ENCODE measurements around the gene SPOCK2.

SPOCK2 gene

DNA sequence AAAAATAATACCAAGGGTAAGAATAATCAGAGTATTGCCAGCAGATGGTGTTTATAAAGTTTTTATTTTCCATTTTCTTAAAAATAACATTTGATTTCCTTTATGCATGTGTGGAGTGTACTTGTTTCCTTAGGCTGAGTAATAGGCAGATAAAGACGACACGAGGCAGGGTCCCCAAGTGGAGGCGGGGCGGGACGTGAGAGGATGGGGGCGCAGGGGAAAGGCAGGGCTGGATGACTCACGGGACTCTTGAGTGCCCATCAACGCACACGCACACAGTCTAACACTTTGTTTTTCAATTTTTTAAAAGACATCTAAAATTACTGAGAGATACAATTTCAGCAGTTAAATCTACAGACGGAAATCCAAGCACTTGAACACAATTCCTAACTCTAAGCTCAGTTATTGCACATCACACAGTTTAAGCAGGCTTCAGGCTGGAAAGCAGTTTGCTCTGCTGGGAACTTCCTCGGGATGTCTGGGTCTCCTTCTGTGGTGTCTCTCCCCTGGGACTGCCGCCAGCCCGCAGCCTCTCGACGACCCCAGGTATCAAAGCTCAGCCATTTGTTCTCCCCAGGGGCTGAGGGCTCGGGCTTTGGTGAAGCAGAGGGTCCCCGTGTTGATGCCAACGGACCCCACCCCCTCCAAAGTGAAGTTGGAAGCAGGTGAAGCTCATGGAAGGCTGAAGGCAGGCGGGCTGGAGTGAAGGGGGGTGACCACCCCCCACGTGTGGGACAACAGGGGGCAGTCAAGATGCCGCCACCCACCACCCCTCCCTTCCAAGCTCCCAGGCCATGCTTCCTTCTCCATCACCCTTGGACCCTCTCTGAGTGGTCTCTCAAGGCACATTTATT is 29.1 kb downstream of the SPOCK2 start:
- in situ Hi-C loops (cut with MboI; ENCODE audit: low sequenced_read_pairs): no loop called here

DNA sequence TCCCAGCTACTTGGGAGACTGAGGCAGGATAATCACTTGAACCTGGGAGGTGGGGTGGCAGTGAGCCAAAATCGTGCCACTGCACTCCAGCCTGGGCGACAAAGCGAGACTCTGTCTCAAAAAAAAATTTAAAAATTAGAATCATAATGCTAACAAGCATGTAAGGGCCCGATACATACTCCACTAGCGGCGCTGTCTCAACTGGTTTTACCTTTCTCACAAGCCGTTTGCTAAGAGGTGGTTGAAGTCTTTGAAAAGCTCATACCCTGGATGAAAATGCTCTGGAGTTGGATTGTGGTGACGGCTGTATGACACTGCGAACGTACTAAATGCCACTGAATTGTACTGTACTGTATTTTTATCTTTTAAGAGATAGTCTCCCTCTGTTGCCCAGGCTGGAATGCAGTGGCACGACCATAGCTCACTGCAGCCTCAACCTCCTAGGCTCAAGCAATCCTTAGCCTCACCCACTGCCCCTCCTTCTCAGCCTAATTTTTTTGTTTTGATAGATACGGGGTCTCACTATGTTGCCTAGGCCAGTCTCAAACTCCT is 29.9 kb downstream of the SPOCK2 start:
- in situ Hi-C loops (cut with MboI; ENCODE audit: low sequenced_read_pairs): no loop called here

- in situ Hi-C loops (cut with MboI; ENCODE audit: low sequenced_read_pairs): no loop called here
These were observed 31.2 kb downstream of the SPOCK2 start for GRCh38 chr10:72056932-72057751.

GRCh38 chr10:72056113-72056512 is 32.2 kb downstream of the SPOCK2 start:
- in situ Hi-C loops (cut with MboI; ENCODE audit: low sequenced_read_pairs): no loop called here

GRCh38 chr10:72053690-72054089 is 34.7 kb downstream of the SPOCK2 start:
- in situ Hi-C loops (cut with MboI; ENCODE audit: low sequenced_read_pairs): no loop called here

GRCh38 chr10:72050873-72051272 is 37.5 kb downstream of the SPOCK2 start:
- in situ Hi-C loops (cut with MboI; ENCODE audit: low sequenced_read_pairs): no loop called here

DNA sequence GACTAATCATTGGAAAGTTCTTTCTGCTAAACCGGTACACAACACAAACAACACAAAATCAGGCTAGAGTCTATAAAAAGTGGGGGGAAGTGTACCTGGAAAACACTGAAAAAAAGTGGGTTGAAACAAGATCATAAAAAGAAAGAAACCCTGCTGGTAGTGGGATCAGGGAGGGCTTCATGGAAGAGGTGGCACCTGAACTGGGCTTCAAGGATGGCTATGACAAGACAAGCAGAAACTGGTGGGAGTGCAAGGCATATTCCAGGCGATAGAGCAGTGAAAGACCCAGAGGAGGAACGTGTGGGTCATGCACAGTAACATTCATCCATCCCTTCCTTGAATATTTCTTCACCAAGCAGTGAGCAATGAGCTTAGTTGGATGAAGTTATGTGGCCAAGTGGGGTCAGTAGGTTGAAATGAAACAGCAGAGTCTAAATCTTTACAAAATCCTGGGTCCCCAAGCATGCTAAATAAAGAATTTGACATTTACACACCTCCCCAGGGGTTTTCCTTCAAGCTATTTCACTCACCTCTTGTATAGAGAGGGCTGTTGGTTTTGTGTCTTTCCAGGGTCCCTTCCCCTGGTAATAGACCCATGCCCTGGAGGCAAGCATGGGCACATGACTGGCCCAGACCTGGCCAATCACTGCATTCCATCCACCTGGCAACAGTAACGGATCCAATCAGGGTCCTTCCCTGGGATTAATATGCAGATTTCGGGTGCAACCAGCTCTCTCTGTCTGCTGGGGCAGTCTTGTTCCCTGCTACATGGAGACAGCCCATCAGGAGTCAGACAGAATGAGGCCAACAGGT is 38.2 kb downstream of the SPOCK2 start:
- in situ Hi-C loops (cut with MboI; ENCODE audit: low sequenced_read_pairs): no loop called here

- in situ Hi-C loops (cut with MboI; ENCODE audit: low sequenced_read_pairs): no loop called here
These were observed 38.9 kb downstream of the SPOCK2 start for GRCh38 chr10:72049472-72049871.

DNA sequence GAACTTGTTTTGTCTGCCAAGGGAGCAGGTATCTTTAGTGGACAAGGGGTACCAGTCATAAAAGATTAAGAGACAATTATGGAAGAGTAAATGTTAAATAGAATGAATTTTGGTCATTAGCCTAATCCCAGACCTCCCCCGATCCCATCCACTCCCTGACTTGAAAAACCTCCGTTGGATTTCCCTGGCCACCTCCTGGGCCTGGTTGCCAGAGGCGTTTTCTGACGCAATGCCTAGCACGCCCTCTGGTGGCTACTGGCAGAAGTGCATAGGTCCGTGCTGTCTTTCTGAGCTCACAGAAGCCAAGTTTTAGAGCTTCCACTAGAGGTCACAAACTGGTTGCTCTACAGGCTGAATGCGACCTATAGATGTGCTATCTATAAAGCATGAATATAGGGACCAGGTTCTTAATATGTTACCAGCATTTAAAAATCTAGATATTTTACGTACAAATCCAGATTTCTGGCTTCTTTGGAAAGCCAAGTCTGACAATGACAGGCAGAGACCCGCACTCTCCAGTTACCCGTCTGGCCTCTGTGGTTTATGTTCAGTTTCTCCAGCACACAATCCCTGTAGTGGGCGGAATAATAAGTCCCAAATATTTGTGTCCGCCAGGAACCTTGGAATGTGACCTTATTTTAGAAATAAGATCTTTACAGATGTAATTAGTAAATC is 39.8 kb downstream of the SPOCK2 start:
- in situ Hi-C loops (cut with MboI; ENCODE audit: low sequenced_read_pairs): no loop called here

- in situ Hi-C loops (cut with MboI; ENCODE audit: low sequenced_read_pairs): no loop called here
These were observed 42.8 kb downstream of the SPOCK2 start for GRCh38 chr10:72045586-72045985.

DNA sequence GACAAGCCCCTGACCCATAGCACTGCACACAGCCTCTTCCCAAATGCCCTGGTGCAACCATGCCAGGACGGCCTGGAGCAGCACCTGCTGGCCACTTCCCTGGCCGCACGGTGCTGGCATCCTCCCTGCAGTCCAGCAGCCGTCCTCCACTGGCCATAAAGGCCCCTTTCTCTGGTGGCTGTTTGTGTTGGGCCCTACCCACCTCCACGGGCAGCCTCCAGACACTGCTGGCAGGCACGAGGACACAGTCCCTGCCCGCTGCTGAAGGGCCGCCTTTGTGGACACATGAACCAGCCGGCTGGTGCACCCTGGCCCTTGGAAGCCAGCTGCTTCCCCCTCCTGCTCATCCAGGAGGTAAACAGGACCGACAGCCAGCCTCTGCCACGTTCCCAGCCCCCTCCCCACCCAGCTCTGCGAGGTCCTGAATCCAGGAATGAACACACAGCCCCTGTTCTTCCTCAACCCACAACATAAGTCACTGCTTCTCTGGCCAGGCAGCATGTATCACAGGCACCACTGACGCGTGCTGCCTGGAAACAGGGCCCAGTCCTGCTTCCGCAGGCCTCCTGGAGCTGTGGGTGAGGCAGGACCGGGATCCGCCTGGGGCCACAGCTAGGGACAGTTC is 43.8 kb downstream of the SPOCK2 start:
- in situ Hi-C loops (cut with MboI; ENCODE audit: low sequenced_read_pairs): no loop called here

- in situ Hi-C loops (cut with MboI; ENCODE audit: low sequenced_read_pairs): no loop called here
These were observed 45.1 kb downstream of the SPOCK2 start for GRCh38 chr10:72043016-72043834.

DNA sequence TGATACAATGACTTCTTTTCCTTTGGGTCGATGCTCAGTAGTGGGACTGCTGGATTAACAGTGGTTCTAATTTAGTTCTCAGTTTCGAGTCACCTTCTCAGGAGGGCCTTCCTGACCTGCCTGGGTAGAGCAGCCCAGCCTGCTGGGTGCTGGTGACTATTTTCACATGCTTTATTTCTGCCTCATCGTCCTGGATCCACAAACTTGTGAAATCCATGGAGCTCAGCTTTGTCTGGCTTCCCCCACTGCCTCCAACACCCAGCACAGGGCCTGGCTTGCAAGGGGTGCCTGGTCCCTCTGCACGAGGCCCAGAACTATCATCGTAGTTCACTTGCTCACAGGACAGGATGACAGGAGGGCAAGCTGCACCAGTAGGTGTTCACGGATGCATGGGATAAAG is 46.9 kb downstream of the SPOCK2 start:
- in situ Hi-C loops (cut with MboI; ENCODE audit: low sequenced_read_pairs): no loop called here

DNA sequence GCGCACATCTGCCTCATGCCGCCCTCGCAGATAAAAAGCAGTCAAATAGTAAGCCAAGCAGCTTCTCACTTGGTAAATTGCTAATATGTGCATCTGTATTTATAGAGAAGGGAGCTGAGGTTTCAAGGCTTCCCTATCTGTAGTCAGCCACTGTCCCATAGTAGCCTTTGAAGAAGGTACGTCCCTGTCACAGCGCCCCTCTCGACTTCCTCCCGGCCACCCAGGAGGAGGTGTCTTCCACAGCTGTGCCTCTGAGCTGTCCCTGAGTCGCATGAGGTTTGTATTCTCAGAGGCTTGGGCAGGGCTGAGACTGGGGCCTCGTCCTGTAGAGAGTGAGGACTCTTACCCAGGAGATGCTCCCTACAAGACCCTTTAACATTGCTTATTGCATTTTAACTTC is 49.0 kb downstream of the SPOCK2 start:
- in situ Hi-C loops (cut with MboI; ENCODE audit: low sequenced_read_pairs): no loop called here

- in situ Hi-C loops (cut with MboI; ENCODE audit: low sequenced_read_pairs): no loop called here
These were observed 49.8 kb downstream of the SPOCK2 start for GRCh38 chr10:72038458-72039001.

DNA sequence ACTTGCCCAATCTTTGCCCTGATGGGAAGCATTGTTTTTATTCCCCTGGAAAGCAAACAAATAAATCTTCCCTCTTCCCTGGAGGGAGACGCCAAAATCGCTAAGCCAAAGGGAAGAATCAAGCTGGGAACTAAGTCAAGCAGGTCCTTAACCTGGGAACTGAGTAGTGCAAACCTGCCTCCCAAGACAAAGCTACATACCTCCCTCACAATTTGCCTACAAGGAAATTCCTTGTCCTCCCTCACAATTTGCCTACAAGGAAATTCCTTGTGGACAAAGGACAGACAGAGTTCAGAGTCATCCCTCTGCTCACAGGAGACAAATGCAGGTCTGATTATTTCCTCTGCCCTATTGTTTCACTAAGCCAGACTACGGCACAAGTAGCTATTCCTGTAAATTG is 50.5 kb downstream of the SPOCK2 start:
- in situ Hi-C loops (cut with MboI; ENCODE audit: low sequenced_read_pairs): no loop called here

- in situ Hi-C loops (cut with MboI; ENCODE audit: low sequenced_read_pairs): no loop called here
These were observed 51.1 kb downstream of the SPOCK2 start for GRCh38 chr10:72037266-72037665.

DNA sequence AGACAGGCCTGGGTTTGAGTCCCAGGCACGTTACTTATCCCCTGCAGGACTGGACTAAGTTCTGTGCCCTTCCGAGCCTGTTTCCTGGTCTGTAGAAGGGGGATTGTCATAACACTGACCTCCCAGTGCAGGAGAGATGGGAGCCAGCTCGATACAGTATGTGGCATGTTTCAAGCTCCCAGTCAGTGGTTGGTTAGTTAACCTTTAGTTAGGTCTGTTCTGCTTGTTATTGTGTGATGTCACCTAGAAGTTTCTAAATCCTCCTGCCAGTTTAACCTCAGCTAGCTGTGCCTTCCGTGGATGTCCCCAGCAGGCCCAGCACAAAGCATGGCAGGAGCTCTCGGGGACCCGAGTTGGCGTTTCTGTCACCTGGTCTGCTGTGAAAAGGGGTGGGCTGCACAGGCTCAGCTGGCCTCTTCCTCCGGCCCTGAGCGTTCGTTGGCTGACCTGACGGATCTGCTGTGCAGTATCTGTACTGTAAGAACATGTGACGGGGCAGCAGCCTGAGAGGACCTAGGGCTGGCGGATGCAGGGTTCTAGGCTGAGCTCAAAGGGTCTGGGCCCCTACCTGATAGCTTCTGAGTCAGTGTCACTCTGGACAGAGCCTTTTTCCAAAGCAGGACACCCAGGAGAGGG is 53.0 kb downstream of the SPOCK2 start:
- in situ Hi-C loops (cut with MboI; ENCODE audit: low sequenced_read_pairs): no loop called here

Data from HL-60/S4 (cell line).